ENCODE measurements around the gene SLC30A1.

The SLC30A1 gene

DNA sequence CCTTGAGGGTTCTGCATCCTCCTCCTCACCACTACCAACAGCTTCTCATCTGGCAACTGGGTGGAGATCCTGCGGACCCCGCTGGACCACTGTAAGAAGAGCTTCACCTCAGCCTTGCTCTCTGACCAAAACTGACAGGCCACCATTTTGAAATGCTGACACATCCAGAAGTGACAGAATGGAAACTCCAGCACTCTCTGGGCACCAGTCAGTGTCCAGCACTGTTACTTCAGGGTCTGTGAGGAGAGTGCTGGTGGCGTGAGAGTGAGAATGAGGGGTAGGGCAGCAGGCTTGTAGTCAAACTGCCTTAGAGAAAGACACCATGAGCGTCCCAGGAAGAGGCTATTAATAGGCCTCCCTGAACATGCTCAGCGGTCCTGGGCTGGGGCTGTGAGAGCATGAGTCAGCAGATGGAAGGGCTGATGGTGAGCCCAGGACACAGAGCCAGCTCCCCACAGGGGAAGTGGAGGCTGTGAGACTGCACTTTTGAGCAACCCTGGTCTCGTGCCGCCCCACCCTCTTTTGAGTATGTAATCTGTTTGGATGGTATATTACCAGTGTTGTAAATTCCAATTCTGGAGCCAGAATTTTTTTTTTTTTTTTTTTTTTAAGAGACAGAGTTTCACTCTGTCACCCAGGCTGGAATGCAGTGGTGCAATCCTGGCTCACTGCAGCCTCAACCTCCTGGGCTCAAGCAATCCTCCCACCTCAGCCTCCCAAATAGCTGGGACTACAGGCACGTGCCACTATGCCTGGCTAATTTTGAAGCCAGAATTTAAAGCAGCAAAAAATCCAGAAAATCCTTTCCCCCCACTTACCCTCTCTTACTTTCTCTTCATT lies 34.4 kb upstream of the SLC30A1 start:
- Mint-ChIP-seq H3K27me3 (peaks cover 14% of the 10 kb centered on the region), H3K9me3 (no peaks in the 10 kb centered on the region), H3K36me3 (no peaks in the 10 kb centered on the region), H3K27ac (no peak overlapping the region), H3K4me1 (peaks cover 3% of the 10 kb centered on the region), H3K4me3 (no peak overlapping the region)
- no peak for DNase-seq
- CTCF ChIA-PET: no interaction called here

DNA sequence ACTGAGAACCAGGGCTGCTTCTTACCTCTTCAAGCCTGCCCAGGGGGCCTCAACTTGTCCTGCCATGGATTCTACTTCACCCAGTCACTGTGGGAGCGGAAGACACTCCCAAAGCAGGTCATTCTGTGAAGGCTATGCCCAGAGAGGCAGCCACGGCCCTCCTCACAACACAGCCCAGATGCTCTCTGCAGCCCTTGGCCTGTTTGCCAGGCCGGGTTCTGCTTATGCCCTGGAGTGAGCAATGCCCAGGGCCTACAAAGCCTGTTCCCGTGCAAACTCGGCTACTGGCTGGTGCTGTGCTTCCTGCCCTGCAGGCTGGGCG lies 33.8 kb upstream of the SLC30A1 start:
- H3K27ac Mint-ChIP-seq: no peak overlapping the region
- CTCF ChIA-PET: no interaction called here
- H3K4me3 Mint-ChIP-seq: no peak overlapping the region
- H3K9me3 Mint-ChIP-seq: no peaks in the 10 kb centered on the region
- DNase-seq: no peak
- peaks cover 8% of the 10 kb centered on the region for H3K4me1 Mint-ChIP-seq
- peaks cover 14% of the 10 kb centered on the region for H3K27me3 Mint-ChIP-seq
- no peaks in the 10 kb centered on the region for H3K36me3 Mint-ChIP-seq

DNA sequence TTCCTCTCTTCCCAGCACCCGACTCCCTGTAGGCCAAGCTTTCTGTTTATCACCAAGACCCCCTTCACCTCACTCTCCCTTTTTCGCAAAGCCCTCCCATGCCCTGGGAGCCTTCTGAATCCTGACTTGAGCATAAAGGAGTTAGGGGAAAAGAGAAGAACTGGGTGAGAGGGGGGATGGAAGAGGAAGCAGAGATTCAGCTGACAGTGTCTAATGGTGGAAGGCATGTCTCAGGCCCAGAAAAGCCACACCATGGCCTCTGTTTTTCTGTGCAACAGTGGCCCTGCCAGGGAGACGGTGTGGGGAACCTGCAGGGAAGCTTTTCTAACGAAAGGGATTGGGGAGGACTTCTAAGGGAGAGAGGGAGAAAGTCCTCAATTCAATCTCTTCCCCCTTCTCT lies 32.9 kb upstream of the SLC30A1 start:
- peaks cover 17% of the 10 kb centered on the region for H3K4me1 Mint-ChIP-seq
- H3K27ac Mint-ChIP-seq: no peak overlapping the region
- CTCF ChIA-PET: interaction anchor here (1.1 kb wide), 1 partner anchor 32 kb away, joined by 3 read pairs; no protein-coding TSS in a partner anchor
- no peak for DNase-seq
- no peak overlapping the region for H3K4me3 Mint-ChIP-seq
- no peaks in the 10 kb centered on the region for H3K9me3 Mint-ChIP-seq
- peaks cover 23% of the 10 kb centered on the region for H3K27me3 Mint-ChIP-seq
- no peaks in the 10 kb centered on the region for H3K36me3 Mint-ChIP-seq

DNA sequence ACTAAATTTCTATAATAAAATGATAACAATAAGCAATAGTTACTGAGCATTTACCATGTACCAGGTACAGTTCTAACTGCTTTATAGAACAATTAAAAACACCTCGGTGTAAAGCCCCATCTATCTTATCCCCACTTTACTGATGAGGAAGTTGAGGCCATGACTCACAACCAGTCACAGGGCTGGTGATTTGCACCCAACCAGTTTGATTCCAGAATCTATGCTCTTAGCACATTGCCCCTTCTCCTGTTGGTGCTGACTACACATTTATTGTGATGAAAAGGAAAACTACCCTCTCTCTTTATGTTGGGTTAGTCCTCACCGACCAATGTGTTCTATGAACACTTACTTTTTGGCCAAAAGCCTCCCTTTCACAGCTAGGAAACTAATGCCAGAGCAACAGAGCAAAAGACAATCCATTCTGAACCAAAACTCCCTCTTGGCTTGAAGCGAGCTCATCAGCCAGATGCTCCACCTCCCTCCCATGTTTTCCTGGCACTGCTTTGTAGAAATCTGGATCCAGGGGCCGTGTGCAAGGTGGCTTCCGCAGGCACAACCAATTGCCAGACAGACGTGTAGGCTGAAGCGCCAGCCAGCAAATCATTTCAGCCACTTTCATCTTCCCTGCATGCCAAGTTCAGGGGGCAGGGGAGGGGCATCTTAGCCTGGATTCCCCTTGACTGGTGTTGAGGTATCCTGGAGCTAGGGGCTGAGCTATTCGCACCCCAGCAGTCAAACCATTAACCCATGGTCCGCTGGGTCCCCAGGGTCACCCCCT lies 32.0 kb upstream of the SLC30A1 start:
- no peaks in the 10 kb centered on the region for H3K36me3 Mint-ChIP-seq
- H3K27me3 Mint-ChIP-seq: peaks cover 30% of the 10 kb centered on the region
- H3K4me3 Mint-ChIP-seq: no peak overlapping the region
- no peak overlapping the region for H3K27ac Mint-ChIP-seq
- no peaks in the 10 kb centered on the region for H3K9me3 Mint-ChIP-seq
- CTCF ChIA-PET: no interaction called here
- H3K4me1 Mint-ChIP-seq: peaks cover 24% of the 10 kb centered on the region
- no peak for DNase-seq

DNA sequence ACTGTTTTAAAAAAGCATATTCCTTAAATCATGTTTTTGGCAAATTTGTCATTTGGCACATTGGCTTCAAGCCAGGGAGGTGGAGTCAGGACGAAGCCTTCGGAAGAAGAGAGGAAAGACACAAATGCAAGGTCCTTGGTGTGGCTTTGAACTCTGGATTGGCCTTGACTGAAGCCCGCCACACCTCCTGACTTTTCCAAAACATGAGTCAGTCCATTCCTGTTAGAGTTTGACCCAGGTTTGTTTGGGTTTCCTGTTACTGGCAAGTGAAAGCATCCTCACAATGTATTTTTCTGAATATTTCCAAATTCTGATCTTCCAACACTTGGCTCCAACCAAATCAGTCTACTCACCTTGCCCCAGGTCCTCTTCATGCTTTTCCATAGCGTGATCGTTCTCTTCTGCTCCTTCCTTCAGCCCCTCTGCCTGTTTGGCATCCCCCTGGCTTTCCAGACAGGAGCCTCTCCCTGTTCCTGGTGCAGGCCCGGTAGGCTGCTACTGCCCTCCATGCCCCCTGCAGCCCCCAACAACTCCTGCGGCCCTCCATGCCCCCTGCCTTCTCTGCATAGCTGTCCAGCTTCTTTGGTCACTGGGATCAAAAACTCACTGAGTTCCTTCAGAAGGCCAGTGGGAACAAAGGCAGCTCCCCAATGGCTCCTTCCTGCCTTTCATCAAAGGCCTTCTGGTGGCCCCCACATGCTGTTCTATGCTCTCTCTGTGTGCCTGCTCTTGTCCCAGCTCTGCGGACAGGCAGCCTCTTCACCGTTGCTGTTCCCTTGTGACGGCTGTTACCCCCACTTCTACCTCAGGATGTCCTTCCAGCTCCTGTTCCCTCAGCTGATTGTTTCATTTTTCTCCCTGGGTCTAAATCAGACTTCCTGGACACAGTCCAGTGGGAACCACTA lies 30.4 kb upstream of the SLC30A1 start:
- Mint-ChIP-seq H3K27me3 (peaks cover 30% of the 10 kb centered on the region), H3K27ac (no peak overlapping the region), H3K9me3 (no peaks in the 10 kb centered on the region), H3K4me1 (peaks cover 24% of the 10 kb centered on the region), H3K4me3 (no peak overlapping the region), H3K36me3 (no peaks in the 10 kb centered on the region)
- no peak for DNase-seq
- CTCF ChIA-PET: no interaction called here

DNA sequence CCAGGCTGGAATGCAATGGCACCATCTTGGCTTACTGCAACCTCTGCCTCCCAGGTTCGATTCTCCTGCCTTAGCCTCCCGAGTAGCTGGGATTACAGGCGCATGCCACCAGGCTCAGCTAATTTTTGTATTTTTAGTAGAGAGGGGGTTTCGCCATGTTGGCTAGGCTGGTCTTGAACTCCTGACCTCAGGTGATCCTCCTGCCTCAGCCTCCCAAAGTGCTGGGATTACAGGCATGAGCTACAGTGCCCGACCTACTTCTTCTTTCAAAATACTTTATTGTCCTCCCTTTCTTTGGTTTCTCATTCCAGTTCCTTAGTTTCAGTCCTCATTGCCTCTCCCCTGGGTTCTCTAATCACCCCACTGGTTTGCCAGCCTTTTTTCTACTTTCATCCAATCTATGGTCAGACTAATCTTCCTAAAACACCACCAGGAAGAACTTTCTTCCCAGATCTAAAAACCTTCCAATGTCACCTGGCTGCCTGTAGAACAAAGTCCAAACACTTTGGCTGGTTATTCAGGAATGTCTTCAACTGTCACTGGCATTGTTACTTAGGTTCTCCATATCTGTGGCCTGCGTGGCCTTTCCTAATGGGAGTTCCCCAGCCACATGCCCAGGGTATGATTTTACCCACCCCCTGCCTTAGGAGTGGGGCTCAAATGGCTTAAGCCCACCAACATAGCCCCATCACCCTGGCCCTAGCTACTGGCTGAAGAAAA lies 29.0 kb upstream of the SLC30A1 start:
- no peak for DNase-seq
- Mint-ChIP-seq H3K27me3 (peaks cover 30% of the 10 kb centered on the region), H3K36me3 (no peaks in the 10 kb centered on the region), H3K27ac (no peak overlapping the region), H3K4me3 (no peak overlapping the region), H3K4me1 (peaks cover 24% of the 10 kb centered on the region), H3K9me3 (no peaks in the 10 kb centered on the region)
- CTCF ChIA-PET: interaction anchor here (0.9 kb wide), 1 partner anchor 49 kb away, joined by 3 read pairs; no protein-coding TSS in a partner anchor

DNA sequence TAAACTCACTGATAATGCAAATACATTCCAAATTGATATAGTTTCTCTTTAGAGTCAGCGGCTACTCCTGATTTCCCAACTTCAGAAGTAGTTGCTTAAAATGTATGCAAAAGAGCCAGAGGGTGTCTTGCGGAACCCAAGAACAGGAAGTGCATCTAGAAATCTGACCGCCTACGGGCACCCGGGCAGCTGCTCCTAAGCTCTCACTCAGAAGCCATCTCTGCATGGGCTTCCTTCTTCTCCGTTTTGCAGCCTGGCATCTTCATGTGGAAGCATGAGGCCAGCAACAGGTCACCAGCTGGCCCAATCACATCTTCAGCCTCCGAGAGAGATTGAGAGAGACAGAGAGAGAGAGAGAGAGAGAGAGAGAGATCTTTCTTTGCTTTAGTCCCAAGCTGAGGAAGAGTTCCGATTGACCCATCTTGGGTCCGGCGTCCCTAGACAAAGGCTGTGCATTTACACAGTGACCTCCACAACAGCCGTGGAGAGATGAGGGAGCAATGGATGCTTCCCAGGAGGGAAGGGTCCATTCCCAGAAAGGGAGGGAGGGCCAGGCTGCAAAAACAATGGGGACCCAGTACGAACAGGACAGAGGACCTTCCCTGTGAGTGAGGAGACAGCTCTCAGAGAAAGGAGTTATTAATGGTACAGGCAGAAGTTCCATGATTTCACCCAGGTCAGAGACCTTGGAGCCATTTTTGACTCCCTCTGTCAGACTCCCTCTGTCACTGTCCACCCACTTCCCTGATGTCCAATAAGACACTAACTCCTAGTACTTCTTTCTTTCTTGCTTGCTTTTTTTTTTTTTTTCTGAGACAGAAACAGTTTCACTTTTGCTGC lies 28.2 kb upstream of the SLC30A1 start:
- peak; percentile 40 for DNase-seq
- H3K4me3 Mint-ChIP-seq: peak overlapping the region; percentile 60
- H3K9me3 Mint-ChIP-seq: no peaks in the 10 kb centered on the region
- peaks cover 24% of the 10 kb centered on the region for H3K4me1 Mint-ChIP-seq
- H3K27me3 Mint-ChIP-seq: peaks cover 28% of the 10 kb centered on the region
- CTCF ChIA-PET: interaction anchor here (0.6 to 1.5 kb wide), 3 partner anchors 10 to 50 kb away, joined by 3 read pairs; no protein-coding TSS in a partner anchor
- H3K27ac Mint-ChIP-seq: peak overlapping the region; percentile 82
- H3K36me3 Mint-ChIP-seq: no peaks in the 10 kb centered on the region

DNA sequence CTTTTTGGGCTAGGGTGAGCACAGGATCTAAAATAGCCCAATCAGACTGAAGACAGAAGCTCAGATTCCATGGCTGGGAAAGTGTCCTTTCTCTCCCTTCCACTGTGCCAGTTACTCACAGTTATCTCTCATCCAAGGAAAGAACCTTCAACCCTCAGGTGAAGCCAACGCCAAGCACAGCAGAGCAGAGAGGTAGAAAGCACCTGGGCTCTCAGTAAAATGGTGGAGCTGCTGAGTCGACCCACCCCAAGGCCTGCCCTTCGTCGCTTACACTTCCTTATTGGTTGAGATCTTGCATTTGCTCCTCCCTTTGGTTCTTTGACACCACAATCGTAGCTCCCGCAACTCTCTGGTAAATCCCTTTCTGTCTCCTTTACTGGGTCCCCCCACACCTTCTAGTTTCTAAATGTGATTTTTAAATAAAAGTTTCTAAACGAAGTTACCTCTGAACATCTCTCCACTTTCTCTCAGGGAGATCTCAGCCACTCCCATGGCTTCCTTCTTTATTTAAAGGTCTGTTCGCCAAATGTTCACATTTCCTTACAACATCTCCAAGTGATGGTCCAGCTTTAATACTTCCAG lies 27.5 kb upstream of the SLC30A1 start:
- DNase-seq: peak; percentile 28
- Mint-ChIP-seq H3K27ac (peak overlapping the region; percentile 82), H3K4me3 (peak overlapping the region; percentile 60), H3K36me3 (no peaks in the 10 kb centered on the region), H3K4me1 (peaks cover 24% of the 10 kb centered on the region), H3K9me3 (no peaks in the 10 kb centered on the region), H3K27me3 (peaks cover 20% of the 10 kb centered on the region)
- CTCF ChIA-PET: interaction anchor here (0.6 to 1.5 kb wide), 2 partner anchors 10 to 13 kb away, joined by 3 read pairs; no protein-coding TSS in a partner anchor

DNA sequence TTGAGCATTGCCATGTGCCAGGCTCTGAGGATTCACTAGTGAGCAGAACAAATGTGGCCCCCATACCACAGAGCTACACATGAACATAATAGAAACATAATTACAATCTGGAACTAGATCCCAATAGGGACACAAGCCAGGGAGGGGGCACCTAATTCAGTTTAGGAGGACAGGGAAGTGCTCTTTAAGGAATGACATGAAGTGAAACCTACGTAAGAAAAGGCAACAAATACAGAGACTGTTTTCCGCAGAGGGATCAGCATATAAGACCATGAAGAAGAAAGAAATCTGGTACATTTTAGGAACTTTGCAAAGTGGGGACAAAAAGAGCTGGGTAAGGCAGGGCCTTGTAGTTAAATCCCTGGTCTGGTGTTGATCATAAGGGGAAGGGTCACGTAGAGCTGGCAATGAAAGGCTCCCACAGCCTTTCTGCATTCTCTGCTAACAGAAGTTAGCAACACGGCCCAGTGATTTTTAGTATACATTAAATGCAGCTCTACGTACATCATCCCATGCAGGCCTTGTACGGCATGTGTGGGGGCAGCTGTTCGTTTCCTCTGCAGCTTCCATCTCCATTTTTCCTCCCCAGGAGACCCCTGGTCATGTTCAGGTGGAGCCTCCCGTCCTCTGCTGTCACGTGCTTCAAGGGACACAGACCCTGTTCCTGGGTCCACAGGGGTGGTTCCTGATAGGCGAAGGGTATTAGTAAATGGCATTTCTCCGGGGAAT lies 26.8 kb upstream of the SLC30A1 start:
- no peak for DNase-seq
- H3K36me3 Mint-ChIP-seq: no peaks in the 10 kb centered on the region
- CTCF ChIA-PET: interaction anchor here (0.7 to 1.5 kb wide), 2 partner anchors 14 to 27 kb away, joined by 3 read pairs; no protein-coding TSS in a partner anchor
- H3K4me1 Mint-ChIP-seq: peaks cover 24% of the 10 kb centered on the region
- H3K4me3 Mint-ChIP-seq: peak overlapping the region; percentile 60
- H3K9me3 Mint-ChIP-seq: no peaks in the 10 kb centered on the region
- no peak overlapping the region for H3K27ac Mint-ChIP-seq
- H3K27me3 Mint-ChIP-seq: peaks cover 16% of the 10 kb centered on the region

DNA sequence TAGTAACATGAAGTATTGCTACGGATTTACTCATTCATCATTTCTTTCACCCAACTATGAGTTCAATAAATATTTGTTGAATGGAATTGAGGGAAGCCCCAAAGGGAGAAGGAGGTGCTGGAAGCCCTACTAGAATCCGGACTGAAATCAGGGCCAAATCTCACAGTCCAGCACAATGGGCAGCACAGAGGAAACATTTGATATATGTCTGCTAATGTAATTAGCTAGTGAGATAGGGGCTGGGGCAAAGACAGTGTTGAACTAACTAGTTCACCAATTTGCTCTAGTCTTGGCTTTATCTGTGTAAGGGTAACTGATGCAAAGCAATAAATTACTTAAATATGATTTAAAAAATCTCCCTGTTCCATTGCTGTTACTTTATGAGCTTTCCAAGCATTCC lies 26.1 kb upstream of the SLC30A1 start:
- Mint-ChIP-seq H3K27ac (no peak overlapping the region), H3K27me3 (peaks cover 16% of the 10 kb centered on the region), H3K9me3 (no peaks in the 10 kb centered on the region), H3K36me3 (no peaks in the 10 kb centered on the region), H3K4me3 (no peak overlapping the region), H3K4me1 (peaks cover 24% of the 10 kb centered on the region)
- CTCF ChIA-PET: interaction anchor here (0.7 kb wide), 1 partner anchor 27 kb away, joined by 3 read pairs; no protein-coding TSS in a partner anchor
- DNase-seq: no peak

DNA sequence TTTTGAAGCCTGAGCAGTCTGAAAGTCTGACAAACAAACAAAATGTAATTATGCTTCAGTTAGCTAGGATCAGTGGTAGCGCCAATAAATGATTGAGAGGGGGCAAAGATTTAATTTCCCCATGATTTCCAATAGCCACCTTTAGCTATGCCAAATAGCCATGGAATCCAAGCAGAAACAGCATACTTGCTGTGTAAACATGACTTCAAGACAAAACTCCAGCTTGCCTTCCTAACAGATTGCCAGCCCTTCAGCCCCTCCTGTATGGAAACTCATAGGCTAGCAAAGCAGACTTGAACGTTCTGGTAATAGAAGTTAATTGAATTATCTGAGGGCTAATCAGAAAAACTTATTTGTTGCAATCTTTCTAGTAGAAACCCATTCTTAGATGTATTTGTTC lies 25.6 kb upstream of the SLC30A1 start:
- CTCF ChIA-PET: no interaction called here
- no peaks in the 10 kb centered on the region for H3K36me3 Mint-ChIP-seq
- DNase-seq: no peak
- no peak overlapping the region for H3K27ac Mint-ChIP-seq
- H3K27me3 Mint-ChIP-seq: peaks cover 18% of the 10 kb centered on the region
- no peaks in the 10 kb centered on the region for H3K9me3 Mint-ChIP-seq
- peaks cover 24% of the 10 kb centered on the region for H3K4me1 Mint-ChIP-seq
- H3K4me3 Mint-ChIP-seq: no peak overlapping the region

DNA sequence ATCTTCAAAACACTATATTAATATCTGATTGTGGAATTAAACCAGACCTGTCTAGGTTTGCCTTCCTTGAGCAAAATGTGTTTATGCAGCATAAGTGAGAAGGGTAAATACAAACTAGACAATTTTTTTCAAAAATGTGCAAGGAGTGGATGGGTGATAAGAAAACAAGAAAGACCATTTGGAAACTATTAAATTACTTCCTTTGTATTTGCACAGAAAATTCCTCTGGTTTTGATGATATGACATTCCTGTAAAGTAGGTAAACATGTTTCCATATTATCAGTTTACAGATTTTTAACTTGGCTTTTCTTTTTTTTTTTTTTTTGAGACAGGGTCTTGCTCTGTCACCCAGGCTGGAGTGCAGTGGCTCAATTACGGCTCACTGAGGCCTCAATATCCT lies 24.8 kb upstream of the SLC30A1 start:
- Mint-ChIP-seq H3K27ac (no peak overlapping the region), H3K9me3 (no peaks in the 10 kb centered on the region), H3K27me3 (peaks cover 26% of the 10 kb centered on the region), H3K36me3 (no peaks in the 10 kb centered on the region), H3K4me3 (no peak overlapping the region), H3K4me1 (peaks cover 24% of the 10 kb centered on the region)
- no peak for DNase-seq
- CTCF ChIA-PET: no interaction called here

Measured in activated naive CD4-positive, alpha-beta T cell treated with anti-CD3 and anti-CD28 coated beads, Interleukin-2, amount 10 ng/mL, durations not matched to agents 7 days and 5 days (primary cell).